ENCODE results near the gene CDKN3. TPM values are rescaled to one million over a fixed set of nuclear protein-coding genes. Genes with fewer than 3 reads are reported as not detected.
"Not testable (repeated sequence)": the region's sequence is repeated elsewhere in the genome, so short reads cannot be mapped to it uniquely, and the experiment has no call there.

Gene CDKN3
- total RNA-seq, 1 donor from 2014 or later = 10.3 TPM

DNA sequence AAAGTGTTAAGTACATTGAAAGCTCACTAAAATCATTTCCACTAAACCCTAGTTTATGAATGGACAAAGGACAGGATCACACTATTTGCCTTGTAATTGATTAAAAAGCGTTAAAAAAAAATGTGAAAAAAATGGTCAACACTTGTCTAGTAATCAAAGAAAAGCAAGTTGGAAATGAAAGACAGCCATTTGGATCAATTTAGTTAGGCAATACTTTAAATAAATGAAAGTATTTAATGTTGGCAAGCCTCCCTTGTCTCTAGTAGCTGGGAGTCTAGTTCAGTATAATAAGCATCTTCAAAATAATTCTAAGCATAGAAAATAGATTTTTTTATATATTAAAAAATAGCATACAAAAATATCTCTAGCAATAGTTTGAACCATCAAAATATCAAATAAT, 58.6 kb downstream of the CDKN3 start:
- no peak overlapping the region for H3K27ac Mint-ChIP-seq
- DNase-seq (ENCODE audit: low spot score in 2 of 2, unreplicated experiment in 2 of 2) = no peak
- no peaks in the 10 kb centered on the region for H3K27me3 Mint-ChIP-seq (ENCODE audit: low read depth)
- no peak overlapping the region for H3K4me3 Mint-ChIP-seq
- H3K36me3 Mint-ChIP-seq = peaks cover 1% of the 10 kb centered on the region
- H3K4me1 Mint-ChIP-seq = peaks cover 6% of the 10 kb centered on the region
- peaks cover 12% of the 10 kb centered on the region for H3K9me3 Mint-ChIP-seq
- TF ChIP-seq, protein P1, sequence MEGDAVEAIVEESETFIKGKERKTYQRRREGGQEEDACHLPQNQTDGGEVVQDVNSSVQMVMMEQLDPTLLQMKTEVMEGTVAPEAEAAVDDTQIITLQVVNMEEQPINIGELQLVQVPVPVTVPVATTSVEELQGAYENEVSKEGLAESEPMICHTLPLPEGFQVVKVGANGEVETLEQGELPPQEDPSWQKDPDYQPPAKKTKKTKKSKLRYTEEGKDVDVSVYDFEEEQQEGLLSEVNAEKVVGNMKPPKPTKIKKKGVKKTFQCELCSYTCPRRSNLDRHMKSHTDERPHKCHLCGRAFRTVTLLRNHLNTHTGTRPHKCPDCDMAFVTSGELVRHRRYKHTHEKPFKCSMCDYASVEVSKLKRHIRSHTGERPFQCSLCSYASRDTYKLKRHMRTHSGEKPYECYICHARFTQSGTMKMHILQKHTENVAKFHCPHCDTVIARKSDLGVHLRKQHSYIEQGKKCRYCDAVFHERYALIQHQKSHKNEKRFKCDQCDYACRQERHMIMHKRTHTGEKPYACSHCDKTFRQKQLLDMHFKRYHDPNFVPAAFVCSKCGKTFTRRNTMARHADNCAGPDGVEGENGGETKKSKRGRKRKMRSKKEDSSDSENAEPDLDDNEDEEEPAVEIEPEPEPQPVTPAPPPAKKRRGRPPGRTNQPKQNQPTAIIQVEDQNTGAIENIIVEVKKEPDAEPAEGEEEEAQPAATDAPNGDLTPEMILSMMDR (IDR thresholded peaks at IDR 0.05; ENCODE audit: unreplicated experiment) = no peak

DNA sequence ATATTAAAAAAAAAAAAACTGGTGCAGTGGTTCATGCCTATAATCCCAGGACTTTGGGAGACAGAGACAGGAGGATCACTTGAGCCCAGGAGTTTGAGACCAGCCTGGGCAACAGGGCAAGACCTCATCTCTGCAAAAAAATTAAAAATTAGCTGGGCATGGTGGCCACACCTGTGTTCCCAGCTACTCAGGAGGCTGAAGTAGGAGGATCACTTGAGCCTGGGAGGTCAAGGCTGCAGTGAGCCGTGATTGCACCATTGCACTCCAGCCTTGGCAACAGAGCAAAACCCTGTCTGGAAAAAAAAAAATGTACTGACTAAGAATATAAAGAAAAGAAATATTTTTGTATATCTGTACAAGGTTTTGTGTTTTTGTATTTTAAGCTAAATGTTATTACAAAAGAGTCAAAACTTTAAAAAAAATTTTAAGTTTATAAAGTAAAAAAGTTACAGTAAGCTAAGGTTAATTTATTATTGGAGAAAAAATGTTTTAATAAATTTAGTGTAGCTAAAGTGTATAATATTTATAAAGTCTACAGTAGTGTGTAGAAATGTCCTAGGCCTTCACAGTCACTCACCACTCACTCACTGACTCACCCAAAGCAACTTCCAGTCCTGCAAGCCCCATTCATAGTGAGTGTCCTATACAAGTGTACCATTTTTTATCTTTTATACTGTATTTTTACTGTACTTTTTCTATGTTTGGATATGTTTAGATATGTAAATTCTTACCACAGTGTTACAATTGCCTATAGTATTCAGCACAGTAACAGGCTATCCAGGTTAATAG, 60.2 kb downstream of the CDKN3 start:
- not testable (repeated sequence) for DNase-seq (ENCODE audit: low spot score in 2 of 2, unreplicated experiment in 2 of 2); H3K36me3 Mint-ChIP-seq; H3K4me1 Mint-ChIP-seq; H3K4me3 Mint-ChIP-seq; H3K27me3 Mint-ChIP-seq (ENCODE audit: low read depth); H3K27ac Mint-ChIP-seq
- H3K9me3 Mint-ChIP-seq = peaks cover 12% of the 10 kb centered on the region

DNA sequence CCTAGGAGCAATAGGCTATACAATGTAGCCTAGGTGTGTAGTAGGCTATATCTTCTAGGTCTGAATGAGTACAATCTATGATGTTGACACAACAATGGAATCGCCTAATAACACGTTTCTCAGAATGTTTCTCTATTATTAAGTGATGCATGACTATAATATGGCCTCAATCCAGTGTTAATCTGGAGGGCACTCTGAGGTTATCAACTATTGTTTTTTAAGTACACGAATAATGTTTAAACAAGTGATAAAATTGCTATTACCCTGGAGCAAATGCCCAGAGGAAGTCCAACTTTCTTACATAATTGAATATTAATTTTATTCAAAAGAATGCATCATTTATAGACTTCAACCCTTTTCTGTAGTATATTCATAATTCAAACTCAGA, 60.8 kb downstream of the CDKN3 start:
- H3K36me3 Mint-ChIP-seq = peaks cover 1% of the 10 kb centered on the region
- H3K4me1 Mint-ChIP-seq = peaks cover 2% of the 10 kb centered on the region
- no peak overlapping the region for H3K27ac Mint-ChIP-seq
- H3K27me3 Mint-ChIP-seq (ENCODE audit: low read depth) = no peaks in the 10 kb centered on the region
- H3K9me3 Mint-ChIP-seq = peaks cover 12% of the 10 kb centered on the region
- no peak overlapping the region for H3K4me3 Mint-ChIP-seq
- DNase-seq (ENCODE audit: low spot score in 2 of 2, unreplicated experiment in 2 of 2) = no peak
- TF ChIP-seq, protein P1 (IDR thresholded peaks at IDR 0.05; ENCODE audit: unreplicated experiment) = no peak

DNA sequence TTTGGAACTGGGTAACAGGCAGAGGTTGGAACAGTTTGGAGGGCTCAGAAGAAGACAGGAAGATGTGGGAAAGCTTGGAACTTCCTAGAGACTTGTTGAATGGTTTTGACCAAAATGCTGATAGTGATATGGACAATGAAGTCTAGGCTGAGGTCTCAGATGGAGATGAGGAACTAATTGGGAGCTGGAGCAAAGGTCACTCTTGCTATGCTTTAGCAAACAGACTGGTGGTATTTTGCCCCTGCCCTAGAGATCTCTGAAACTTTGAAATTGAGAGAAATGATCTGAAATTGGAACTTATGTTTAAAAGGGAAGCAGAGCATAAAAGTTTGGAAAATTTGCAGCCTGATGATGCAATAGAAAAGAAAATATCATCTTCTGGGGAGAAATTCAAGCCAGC, 61.7 kb downstream of the CDKN3 start:
- not testable (repeated sequence) for H3K36me3 Mint-ChIP-seq; H3K27me3 Mint-ChIP-seq (ENCODE audit: low read depth); H3K4me3 Mint-ChIP-seq; DNase-seq (ENCODE audit: low spot score in 2 of 2, unreplicated experiment in 2 of 2); H3K27ac Mint-ChIP-seq; H3K4me1 Mint-ChIP-seq
- peaks cover 12% of the 10 kb centered on the region for H3K9me3 Mint-ChIP-seq

DNA sequence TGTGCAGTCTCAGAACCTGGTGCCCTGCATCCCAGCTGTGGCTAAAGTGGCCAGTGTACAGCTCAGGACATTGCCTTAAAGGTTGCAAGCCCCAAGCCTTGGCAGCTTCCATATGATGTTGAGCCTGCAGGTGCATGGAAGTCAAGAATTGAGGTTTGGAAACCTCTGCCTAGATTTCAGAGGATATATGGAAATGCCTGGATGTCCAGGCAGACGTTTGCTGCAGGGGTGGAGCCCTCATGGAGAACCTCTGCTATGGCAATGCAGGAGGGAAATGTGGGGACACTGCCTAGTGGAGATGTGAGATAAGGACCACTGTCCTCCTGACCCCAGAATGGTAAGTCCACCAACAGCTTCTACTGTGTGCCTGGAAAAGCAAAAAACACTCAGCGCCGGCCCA, 62.3 kb downstream of the CDKN3 start:
- Mint-ChIP-seq H3K9me3 (peaks cover 12% of the 10 kb centered on the region), H3K36me3 (peaks cover 1% of the 10 kb centered on the region), H3K4me3 (no peak overlapping the region), H3K4me1 (no peaks in the 10 kb centered on the region), H3K27ac (no peak overlapping the region), H3K27me3 (ENCODE audit: low read depth) (no peaks in the 10 kb centered on the region)
- DNase-seq (ENCODE audit: low spot score in 2 of 2, unreplicated experiment in 2 of 2) = no peak
- TF ChIP-seq, protein P1 (IDR thresholded peaks at IDR 0.05; ENCODE audit: unreplicated experiment) = no peak

DNA sequence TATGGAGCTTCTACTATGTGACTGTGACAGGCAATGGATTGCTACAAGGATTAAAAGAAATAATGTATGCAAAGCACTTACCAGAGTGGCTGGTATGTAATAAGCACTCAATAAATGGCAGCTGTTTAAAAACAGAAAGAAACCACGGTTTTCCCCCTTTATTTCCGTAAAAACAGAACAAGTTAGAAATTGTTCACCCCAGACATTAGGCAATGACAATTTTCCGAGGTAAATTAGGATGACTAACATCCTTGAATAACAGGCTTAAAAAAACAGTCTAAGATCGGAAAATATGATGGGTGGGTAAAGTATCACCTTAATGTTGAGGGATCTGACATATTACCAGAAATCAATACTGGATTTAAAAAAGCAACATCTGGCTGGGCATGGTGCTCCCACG, 65.2 kb downstream of the CDKN3 start:
- peaks cover 1% of the 10 kb centered on the region for H3K36me3 Mint-ChIP-seq
- H3K9me3 Mint-ChIP-seq = peaks cover 15% of the 10 kb centered on the region
- TF ChIP-seq, protein P1 (IDR thresholded peaks at IDR 0.05; ENCODE audit: unreplicated experiment) = no peak
- H3K27me3 Mint-ChIP-seq (ENCODE audit: low read depth) = no peaks in the 10 kb centered on the region
- H3K27ac Mint-ChIP-seq = no peak overlapping the region
- H3K4me3 Mint-ChIP-seq = no peak overlapping the region
- peaks cover 2% of the 10 kb centered on the region for H3K4me1 Mint-ChIP-seq
- no peak for DNase-seq (ENCODE audit: low spot score in 2 of 2, unreplicated experiment in 2 of 2)

Data from mesothelial cell of epicardium (in vitro differentiated cells).